CD8-positive, alpha-beta memory T cell (primary cell): ENCODE results near the gene NCS1. TPM values are rescaled to one million over a fixed set of nuclear protein-coding genes. Genes with fewer than 3 reads are reported as not detected.
"Not testable (repeated sequence)": the region's sequence is repeated elsewhere in the genome, so short reads cannot be mapped to it uniquely, and the experiment has no call there.

Source experiments
- CTCF ChIA-PET: fragments of 350-600 bp; sonication (Branson Sonifier 250); formaldehyde crosslinking; loops from one replicate; lab custom pipeline; 2021; ENCODE audit warnings: antibody characterized with exemption; lab: Charles Lee
- POLR2A ChIA-PET: fragments of 350-600 bp; sonication (Branson Sonifier 250); formaldehyde crosslinking; loops from one replicate; lab custom pipeline; 2021; ENCODE audit warnings: antibody characterized with exemption; lab: Charles Lee
- DNase-seq, 5 donors: peaks; one replicate each; pipeline versions ENCODE4 v3.0.0 to v3.0.0-alpha.2; 2020 to 2022; ENCODE audit warnings: mixed read lengths in 1 of 5
- H3K27ac ChIP-seq: one replicate; pipeline ENCODE4 v1.7.0; 2013; ENCODE audit warnings: low read depth, mild to moderate bottlenecking, low read length, moderate library complexity
- H3K27me3 ChIP-seq: 2 replicates; pipeline ENCODE4 v1.7.0; 2013; ENCODE audit warnings: low read length, mild to moderate bottlenecking; ENCODE audit not compliant: insufficient read depth, poor library complexity, severe bottlenecking
- H3K36me3 ChIP-seq: 2 replicates; pipeline ENCODE4 v1.7.0; 2013; ENCODE audit warnings: mild to moderate bottlenecking, low read length, moderate library complexity; ENCODE audit not compliant: insufficient read depth
- H3K4me1 ChIP-seq: 2 replicates; pipeline ENCODE4 v1.7.0; 2013; ENCODE audit warnings: mild to moderate bottlenecking, low read length, moderate library complexity; ENCODE audit not compliant: insufficient read depth
- H3K4me3 ChIP-seq: 2 replicates; pipeline ENCODE4 v1.7.0; 2013; ENCODE audit warnings: mild to moderate bottlenecking, low read length
- H3K9me3 ChIP-seq: 2 replicates; pipeline ENCODE4 v1.7.0; 2013; ENCODE audit warnings: mild to moderate bottlenecking, low read length
- H3K27ac Mint-ChIP-seq, 8 donors: one replicate each; pipeline ENCODE4 v1.8.0; 2020 to 2021; ENCODE audit warnings: mixed read lengths in 8 of 8, mild to moderate bottlenecking in 6 of 8, inconsistent platforms in 3 of 8, moderate library complexity in 3 of 8
- H3K27me3 Mint-ChIP-seq, 2 donors: one replicate each; pipeline ENCODE4 v1.8.0; 2020 to 2021; ENCODE audit warnings: mixed read lengths in 2 of 2, mild to moderate bottlenecking in 1 of 2, moderate library complexity in 1 of 2
- H3K36me3 Mint-ChIP-seq, 3 donors: one replicate each; pipeline ENCODE4 v1.8.0; 2020 to 2021; ENCODE audit warnings: mixed read lengths in 3 of 3, inconsistent platforms in 1 of 3, mild to moderate bottlenecking in 1 of 3
- H3K4me1 Mint-ChIP-seq, 3 donors: one replicate each; pipeline ENCODE4 v1.8.0; 2020 to 2021; ENCODE audit warnings: mixed read lengths in 3 of 3, inconsistent platforms in 1 of 3, mild to moderate bottlenecking in 1 of 3
- H3K4me3 Mint-ChIP-seq, 7 donors: one replicate each; pipeline ENCODE4 v1.8.0; 2020 to 2021; ENCODE audit warnings: mixed read lengths in 7 of 7, mild to moderate bottlenecking in 6 of 7, moderate library complexity in 4 of 7, inconsistent platforms in 2 of 7
- H3K9me3 Mint-ChIP-seq, 5 donors: one replicate each; pipeline ENCODE4 v1.8.0; 2020 to 2022; ENCODE audit warnings: mixed read lengths in 5 of 5, mild to moderate bottlenecking in 3 of 5, moderate library complexity in 2 of 5, inconsistent platforms in 1 of 5
- polyA plus RNA-seq: library from polyadenylated mRNA; unstranded; fragments of 300-500 nt; fragmentation: Illumina TruSeq; gene quantifications from one replicate; pipeline ENCODE4 v1.2.3, GENCODE V29; 2021
- total RNA-seq, 2 experiments: library from RNA; stranded (reverse); gene quantifications; one replicate each; pipeline ENCODE4 v1.2.3, GENCODE V29; 2021

Gene NCS1
- total and polyA plus RNA-seq, 3 experiments from 2014 or later, result 0.54 to 24.3 (median 23.6) TPM

- Mint-ChIP-seq H3K4me1 (peaks cover 0 to 12% (median 4%) of the 10 kb centered on the region in 3 donors), H3K4me3 (no peak overlapping the region)
- no peak for DNase-seq
Observed at GRCh38 chr9:130268521-130269211, 96.5 kb downstream of the NCS1 start.

GRCh38 chr9:130271473-130271872 lies 99.3 kb downstream of the NCS1 start:
- CTCF ChIA-PET, result no interaction called here
- peaks cover 51 to 55% of the 10 kb centered on the region in 2 donors for H3K27me3 Mint-ChIP-seq
- Histone ChIP-seq H3K4me1 (no peaks in the 10 kb centered on the region), H3K27ac (no peak overlapping the region), H3K27me3 (peaks cover 19% of the 10 kb centered on the region), H3K36me3 (no peaks in the 10 kb centered on the region), H3K4me3 (no peak overlapping the region), H3K9me3 (no peaks in the 10 kb centered on the region)
- peaks cover 0 to 5% (median 0%) of the 10 kb centered on the region in 3 donors for H3K4me1 Mint-ChIP-seq
- DNase-seq, result no peak
- no peak overlapping the region for H3K4me3 Mint-ChIP-seq
- no peaks in the 10 kb centered on the region for H3K36me3 Mint-ChIP-seq
- POLR2A ChIA-PET, result no interaction called here
- no peaks in the 10 kb centered on the region for H3K9me3 Mint-ChIP-seq
- no peak overlapping the region for H3K27ac Mint-ChIP-seq

More at GRCh38 chr9:130268521-130269211, 96.5 kb downstream of the NCS1 start:
- H3K27me3 Mint-ChIP-seq, result peaks cover 55 to 65% of the 10 kb centered on the region in 2 donors
- H3K4me3 ChIP-seq, result no peak overlapping the region
- H3K4me1 ChIP-seq, result no peaks in the 10 kb centered on the region
- no peaks in the 10 kb centered on the region for H3K36me3 Mint-ChIP-seq
- no peaks in the 10 kb centered on the region for H3K9me3 ChIP-seq
- peaks cover 28% of the 10 kb centered on the region for H3K27me3 ChIP-seq
- CTCF ChIA-PET, result no interaction called here
- H3K27ac ChIP-seq, result no peak overlapping the region
- no peaks in the 10 kb centered on the region for H3K36me3 ChIP-seq
- peak overlapping the region in 1 of 8 donors; percentile 64 for H3K27ac Mint-ChIP-seq
- H3K9me3 Mint-ChIP-seq, result no peaks in the 10 kb centered on the region
- POLR2A ChIA-PET, result no interaction called here

- H3K9me3 Mint-ChIP-seq, result no peaks in the 10 kb centered on the region
- H3K27ac Mint-ChIP-seq, result no peak overlapping the region
- Histone ChIP-seq H3K4me3 (no peak overlapping the region), H3K4me1 (no peaks in the 10 kb centered on the region), H3K27me3 (no peaks in the 10 kb centered on the region), H3K27ac (no peak overlapping the region), H3K36me3 (no peaks in the 10 kb centered on the region), H3K9me3 (no peaks in the 10 kb centered on the region)
- no peaks in the 10 kb centered on the region for H3K36me3 Mint-ChIP-seq
- no peak overlapping the region for H3K4me3 Mint-ChIP-seq
- ChIA-PET CTCF (no interaction called here), POLR2A (no interaction called here)
- H3K4me1 Mint-ChIP-seq, result no peaks in the 10 kb centered on the region
- DNase-seq, result no peak
- peaks cover 20 to 29% of the 10 kb centered on the region in 2 donors for H3K27me3 Mint-ChIP-seq
Observed at GRCh38 chr9:130275156-130275555, 103.0 kb downstream of the NCS1 start.

GRCh38 chr9:130276121-130276520 lies 103.9 kb downstream of the NCS1 start:
- Histone ChIP-seq H3K4me3 (no peak overlapping the region), H3K27me3 (no peaks in the 10 kb centered on the region), H3K9me3 (no peaks in the 10 kb centered on the region), H3K36me3 (no peaks in the 10 kb centered on the region), H3K4me1 (no peaks in the 10 kb centered on the region), H3K27ac (no peak overlapping the region)
- Mint-ChIP-seq H3K9me3 (no peaks in the 10 kb centered on the region), H3K4me1 (no peaks in the 10 kb centered on the region), H3K27me3 (peaks cover 15 to 27% of the 10 kb centered on the region in 2 donors), H3K36me3 (no peaks in the 10 kb centered on the region), H3K27ac (no peak overlapping the region), H3K4me3 (no peak overlapping the region)
- CTCF ChIA-PET, result no interaction called here
- no peak for DNase-seq
- POLR2A ChIA-PET, result no interaction called here

GRCh38 chr9:130276955-130277354 lies 104.8 kb downstream of the NCS1 start:
- Mint-ChIP-seq H3K4me3 (no peak overlapping the region), H3K27ac (no peak overlapping the region), H3K36me3 (no peaks in the 10 kb centered on the region), H3K9me3 (no peaks in the 10 kb centered on the region), H3K4me1 (no peaks in the 10 kb centered on the region), H3K27me3 (peaks cover 13 to 25% of the 10 kb centered on the region in 2 donors)
- no peak for DNase-seq
- Histone ChIP-seq H3K4me3 (no peak overlapping the region), H3K9me3 (no peaks in the 10 kb centered on the region), H3K36me3 (no peaks in the 10 kb centered on the region), H3K27me3 (no peaks in the 10 kb centered on the region), H3K27ac (no peak overlapping the region), H3K4me1 (no peaks in the 10 kb centered on the region)
- POLR2A ChIA-PET, result no interaction called here
- CTCF ChIA-PET, result no interaction called here

- CTCF ChIA-PET, H3K27ac ChIP-seq, DNase-seq, H3K27ac Mint-ChIP-seq, H3K4me3 Mint-ChIP-seq, H3K4me1 ChIP-seq, H3K4me1 Mint-ChIP-seq, H3K27me3 ChIP-seq, POLR2A ChIA-PET, H3K9me3 ChIP-seq, H3K4me3 ChIP-seq, H3K36me3 Mint-ChIP-seq, H3K36me3 ChIP-seq, H3K9me3 Mint-ChIP-seq: not testable (repeated sequence)
- peaks cover 17 to 27% of the 10 kb centered on the region in 2 donors for H3K27me3 Mint-ChIP-seq
Observed at GRCh38 chr9:130277525-130277924, 105.3 kb downstream of the NCS1 start.

- H3K36me3 Mint-ChIP-seq, result no peaks in the 10 kb centered on the region
- no peaks in the 10 kb centered on the region for H3K9me3 ChIP-seq
- no peak overlapping the region for H3K4me3 ChIP-seq
- ChIA-PET POLR2A (no interaction called here), CTCF (no interaction called here)
- H3K4me3 Mint-ChIP-seq, result no peak overlapping the region
- no peaks in the 10 kb centered on the region for H3K4me1 ChIP-seq
- H3K36me3 ChIP-seq, result no peaks in the 10 kb centered on the region
- H3K27ac ChIP-seq, result no peak overlapping the region
- peak overlapping the region in 1 of 8 donors; percentile 59 for H3K27ac Mint-ChIP-seq
- no peaks in the 10 kb centered on the region for H3K4me1 Mint-ChIP-seq
- no peaks in the 10 kb centered on the region for H3K27me3 ChIP-seq
- no peaks in the 10 kb centered on the region for H3K9me3 Mint-ChIP-seq
- peaks cover 25 to 61% of the 10 kb centered on the region in 2 donors for H3K27me3 Mint-ChIP-seq
- DNase-seq, result no peak
Observed at GRCh38 chr9:130283539-130284248, 111.5 kb downstream of the NCS1 start.

- POLR2A ChIA-PET, result no interaction called here
Observed at GRCh38 chr9:130284249-130284625, 112.0 kb downstream of the NCS1 start.

More at GRCh38 chr9:130284249-130284625, 112.0 kb downstream of the NCS1 start:
- H3K9me3 Mint-ChIP-seq, result no peaks in the 10 kb centered on the region
- H3K27ac Mint-ChIP-seq, result peak overlapping the region in 1 of 8 donors; percentile 59
- Histone ChIP-seq H3K4me1 (no peaks in the 10 kb centered on the region), H3K27me3 (no peaks in the 10 kb centered on the region), H3K27ac (no peak overlapping the region), H3K9me3 (no peaks in the 10 kb centered on the region), H3K36me3 (no peaks in the 10 kb centered on the region), H3K4me3 (no peak overlapping the region)
- CTCF ChIA-PET, result no interaction called here
- peaks cover 28 to 64% of the 10 kb centered on the region in 2 donors for H3K27me3 Mint-ChIP-seq
- no peaks in the 10 kb centered on the region for H3K4me1 Mint-ChIP-seq
- no peaks in the 10 kb centered on the region for H3K36me3 Mint-ChIP-seq
- no peak for DNase-seq
- no peak overlapping the region for H3K4me3 Mint-ChIP-seq
